Esophagus squamous epithelium (tissue), 5 donors: ENCODE measurements around the gene FAM184B. TPM values are rescaled to one million over a fixed set of nuclear protein-coding genes. Genes with fewer than 3 reads are reported as not detected.

Experiments used
- DNase-seq: peaks from one replicate; lab custom pipeline; 2025; lab: John Stamatoyannopoulos, UW
- H3K27ac ChIP-seq, 4 donors: fragments of 200-600 bp; sonication (generic); one replicate each; pipeline ENCODE4 v1.5.1; 2016 to 2019; ENCODE audit warnings: mild to moderate bottlenecking in 1 of 4
- H3K27me3 ChIP-seq, 4 donors: fragments of 200-600 bp; sonication (generic); 1 replicate in 3 of 4; 2 replicates in 1 of 4; pipeline versions ENCODE4 v1.5.1 to v1.6.0; 2017 to 2021; ENCODE audit warnings: antibody characterized with exemption in 1 of 4
- H3K36me3 ChIP-seq, 3 donors: fragments of 200-600 bp; sonication (generic); one replicate each; pipeline ENCODE4 v1.5.1; 2016 to 2019
- H3K4me1 ChIP-seq, 3 donors: fragments of 200-600 bp; sonication (generic); one replicate each; pipeline ENCODE4 v1.5.1; 2017 to 2019
- H3K4me3 ChIP-seq, 4 donors: fragments of 200-600 bp; sonication (generic); 1 replicate in 3 of 4; 2 replicates in 1 of 4; pipeline ENCODE4 v1.5.1; 2016 to 2019; ENCODE audit warnings: mild to moderate bottlenecking in 2 of 4, moderate library complexity in 1 of 4
- H3K9me3 ChIP-seq, 3 donors: fragments of 200-600 bp; sonication (generic); one replicate each; pipeline ENCODE4 v1.5.1; 2016 to 2019
- POLR2A ChIP-seq, 4 donors: fragments of 450-650 bp; IDR thresholded peaks; one replicate each; pipeline ENCODE4 v1.6.1; 2017; ENCODE audit warnings: antibody characterized with exemption in 4 of 4, mild to moderate bottlenecking in 4 of 4, moderate library complexity in 3 of 4
- WGBS, 2 donors: methylation state at CpG; one replicate each; pipeline ENCODE4 v1.1.5; 2018; 5-methylcytosine and 5-hydroxymethylcytosine counted together
- intact Hi-C: fragments of 100-400 bp; cut with DNase I; formaldehyde crosslinking; loops from one replicate; pipeline ENCODE4 v1.15.0; 2022
- total RNA-seq, 4 donors: library from RNA; depleted of rRNA; stranded (reverse); fragments of >200 nt; gene quantifications; one replicate each; pipeline ENCODE4 v1.1.0, GENCODE V29; 2016
- TF ChIP-seq, protein P1 (sequence below), 6 experiments: fragments of 450-650 bp in 4 of 6; fragments of 200-600 bp in 2 of 6; sonication (generic) in 2 of 6; IDR thresholded peaks; one replicate each; pipeline ENCODE4 v1.5.1; 2016 to 2019; ENCODE audit warnings: antibody characterized with exemption in 6 of 6, mild to moderate bottlenecking in 4 of 6, moderate library complexity in 4 of 6
- donor health status: DM: yes; HTN: yes; CAD: no.

The FAM184B gene
- total RNA-seq, 4 donors from 2014 or later, result 0.18 to 0.76 (median 0.19) TPM

DNA sequence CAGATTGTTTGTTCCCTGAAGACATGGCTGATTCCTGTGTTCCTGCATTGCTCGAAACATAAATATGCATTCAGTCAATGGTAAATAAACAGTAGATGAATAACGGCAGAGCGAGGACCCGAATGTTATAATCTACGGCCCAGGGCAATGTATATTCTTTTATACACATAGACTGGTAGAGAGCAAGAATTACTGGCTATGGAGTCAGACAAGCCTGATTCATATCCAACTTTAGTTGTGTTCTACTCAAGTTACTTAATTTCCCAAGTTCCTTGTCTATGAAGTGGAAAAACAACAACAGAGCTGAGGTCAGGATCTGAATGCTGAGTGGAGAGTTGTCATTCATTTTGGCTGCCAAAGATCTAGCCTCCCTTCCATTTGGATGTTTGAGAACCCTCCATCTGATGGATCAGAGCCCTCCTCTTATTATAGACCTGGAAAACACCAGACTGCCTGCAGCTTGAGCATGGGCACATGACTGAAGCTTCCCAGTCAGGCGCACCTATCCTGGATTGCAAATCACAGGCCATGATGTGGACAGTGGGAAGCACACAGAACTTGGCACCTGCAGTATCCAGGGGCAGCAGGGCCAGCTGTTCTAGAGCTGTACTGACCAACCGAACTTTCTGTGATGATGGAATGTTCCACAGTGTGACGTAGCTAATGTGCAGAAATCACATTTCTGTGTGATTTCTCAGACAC lies 80.1 kb downstream of the FAM184B start:
- H3K9me3 ChIP-seq, result peaks cover 0 to 10% (median 6%) of the 10 kb centered on the region in 3 donors
- H3K27ac ChIP-seq, result no peak overlapping the region
- H3K27me3 ChIP-seq, result no peaks in the 10 kb centered on the region
- H3K4me3 ChIP-seq, result no peak overlapping the region
- no peaks in the 10 kb centered on the region for H3K4me1 ChIP-seq
- H3K36me3 ChIP-seq, result no peaks in the 10 kb centered on the region
- 74 to 80% methylated on average over 8 of the region's 8 CpGs for WGBS, 2 donors
- intact Hi-C loops, result no loop called here
- TF ChIP-seq POLR2A (IDR thresholded peaks at IDR 0.05), result no peak
- TF ChIP-seq, protein P1, sequence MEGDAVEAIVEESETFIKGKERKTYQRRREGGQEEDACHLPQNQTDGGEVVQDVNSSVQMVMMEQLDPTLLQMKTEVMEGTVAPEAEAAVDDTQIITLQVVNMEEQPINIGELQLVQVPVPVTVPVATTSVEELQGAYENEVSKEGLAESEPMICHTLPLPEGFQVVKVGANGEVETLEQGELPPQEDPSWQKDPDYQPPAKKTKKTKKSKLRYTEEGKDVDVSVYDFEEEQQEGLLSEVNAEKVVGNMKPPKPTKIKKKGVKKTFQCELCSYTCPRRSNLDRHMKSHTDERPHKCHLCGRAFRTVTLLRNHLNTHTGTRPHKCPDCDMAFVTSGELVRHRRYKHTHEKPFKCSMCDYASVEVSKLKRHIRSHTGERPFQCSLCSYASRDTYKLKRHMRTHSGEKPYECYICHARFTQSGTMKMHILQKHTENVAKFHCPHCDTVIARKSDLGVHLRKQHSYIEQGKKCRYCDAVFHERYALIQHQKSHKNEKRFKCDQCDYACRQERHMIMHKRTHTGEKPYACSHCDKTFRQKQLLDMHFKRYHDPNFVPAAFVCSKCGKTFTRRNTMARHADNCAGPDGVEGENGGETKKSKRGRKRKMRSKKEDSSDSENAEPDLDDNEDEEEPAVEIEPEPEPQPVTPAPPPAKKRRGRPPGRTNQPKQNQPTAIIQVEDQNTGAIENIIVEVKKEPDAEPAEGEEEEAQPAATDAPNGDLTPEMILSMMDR (IDR thresholded peaks at IDR 0.05), result no peak
- no peak for DNase-seq

DNA sequence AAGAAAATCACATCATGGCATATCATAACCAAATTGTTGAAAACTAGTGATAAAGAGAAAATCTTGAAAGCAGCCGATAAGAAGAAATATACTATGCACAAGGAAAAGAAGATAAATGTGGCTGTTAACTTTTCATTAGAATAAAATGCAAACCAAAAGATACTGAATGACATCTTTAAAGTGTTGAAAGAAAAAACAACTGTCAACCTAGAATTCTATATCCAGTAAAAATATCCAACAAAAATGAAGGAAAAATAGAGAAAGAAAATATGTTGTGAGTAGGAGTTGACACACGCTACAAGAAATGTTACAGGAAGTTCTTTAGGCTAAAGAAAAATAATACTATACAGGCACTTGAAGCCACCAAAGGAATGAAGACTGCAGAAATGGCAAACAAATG lies 82.0 kb downstream of the FAM184B start:
- no peak overlapping the region for H3K4me3 ChIP-seq
- no peaks in the 10 kb centered on the region for H3K4me1 ChIP-seq
- no peaks in the 10 kb centered on the region for H3K27me3 ChIP-seq
- H3K36me3 ChIP-seq, result no peaks in the 10 kb centered on the region
- intact Hi-C loops, result no loop called here
- WGBS, 2 donors, result 74 to 87% methylated on average over 2 of the region's 2 CpGs
- no peak for DNase-seq
- peaks cover 0 to 10% (median 6%) of the 10 kb centered on the region in 3 donors for H3K9me3 ChIP-seq
- no peak for TF ChIP-seq POLR2A (IDR thresholded peaks at IDR 0.05)
- TF ChIP-seq, protein P1 (IDR thresholded peaks at IDR 0.05), result no peak
- H3K27ac ChIP-seq, result no peak overlapping the region

GRCh38 chr4:17698116-17698515 lies 83.3 kb downstream of the FAM184B start:
- intact Hi-C loops, result no loop called here
- no peak for DNase-seq
- H3K4me1 ChIP-seq, result no peaks in the 10 kb centered on the region
- H3K36me3 ChIP-seq, result no peaks in the 10 kb centered on the region
- H3K4me3 ChIP-seq, result no peak overlapping the region
- no peaks in the 10 kb centered on the region for H3K27me3 ChIP-seq
- H3K27ac ChIP-seq, result no peak overlapping the region
- 69 to 73% methylated on average over 4 of the region's 4 CpGs for WGBS, 2 donors
- TF ChIP-seq, protein P1 (IDR thresholded peaks at IDR 0.05), result no peak
- TF ChIP-seq POLR2A (IDR thresholded peaks at IDR 0.05), result no peak
- peaks cover 0 to 10% (median 6%) of the 10 kb centered on the region in 3 donors for H3K9me3 ChIP-seq

- DNase-seq, result no peak
- no peak for TF ChIP-seq POLR2A (IDR thresholded peaks at IDR 0.05)
- TF ChIP-seq, protein P1 (IDR thresholded peaks at IDR 0.05), result no peak
- Histone ChIP-seq H3K4me1 (no peaks in the 10 kb centered on the region), H3K27me3 (no peaks in the 10 kb centered on the region), H3K27ac (no peak overlapping the region), H3K4me3 (no peak overlapping the region), H3K9me3 (peaks cover 0 to 10% (median 6%) of the 10 kb centered on the region in 3 donors), H3K36me3 (no peaks in the 10 kb centered on the region)
- 61 to 93% methylated on average over 2 to 3 of the region's 3 CpGs for WGBS, 2 donors
- intact Hi-C loops, result no loop called here
Measured at GRCh38 chr4:17695341-17695740, 86.1 kb downstream of the FAM184B start.

- Histone ChIP-seq H3K27me3 (no peaks in the 10 kb centered on the region), H3K9me3 (peaks cover 0 to 6% (median 4%) of the 10 kb centered on the region in 3 donors), H3K36me3 (no peaks in the 10 kb centered on the region), H3K4me1 (no peaks in the 10 kb centered on the region), H3K4me3 (no peak overlapping the region), H3K27ac (no peak overlapping the region)
- DNase-seq, result no peak
- 40 to 71% methylated on average over 1 of the region's 1 CpG for WGBS, 2 donors
- no peak for TF ChIP-seq POLR2A (IDR thresholded peaks at IDR 0.05)
- TF ChIP-seq, protein P1 (IDR thresholded peaks at IDR 0.05), result no peak
- intact Hi-C loops, result no loop called here
Measured at GRCh38 chr4:17694552-17694951, 86.9 kb downstream of the FAM184B start.
